H4 (cell line): ENCODE data around the gene ELSPBP1. TPM values are rescaled to one million over a fixed set of nuclear protein-coding genes. Genes with fewer than 3 reads are reported as not detected.
"Not testable (repeated sequence)": the region's sequence is repeated elsewhere in the genome, so short reads cannot be mapped to it uniquely, and the experiment has no call there.

Source experiments
- DNase-seq: peaks from one replicate; pipeline ENCODE4 v3.0.0-alpha.2; 2015; ENCODE audit warnings: low spot score
- total RNA-seq: library from RNA; depleted of rRNA; stranded (reverse); fragments of >200 nt; shearing (Covaris generic); gene quantifications from 2 replicates; pipeline ENCODE4 v1.2.3, GENCODE V29; 2014; rRNA removed

ELSPBP1 gene
- total RNA-seq = 0.08 and 0.68 TPM in 2 replicates

DNA sequence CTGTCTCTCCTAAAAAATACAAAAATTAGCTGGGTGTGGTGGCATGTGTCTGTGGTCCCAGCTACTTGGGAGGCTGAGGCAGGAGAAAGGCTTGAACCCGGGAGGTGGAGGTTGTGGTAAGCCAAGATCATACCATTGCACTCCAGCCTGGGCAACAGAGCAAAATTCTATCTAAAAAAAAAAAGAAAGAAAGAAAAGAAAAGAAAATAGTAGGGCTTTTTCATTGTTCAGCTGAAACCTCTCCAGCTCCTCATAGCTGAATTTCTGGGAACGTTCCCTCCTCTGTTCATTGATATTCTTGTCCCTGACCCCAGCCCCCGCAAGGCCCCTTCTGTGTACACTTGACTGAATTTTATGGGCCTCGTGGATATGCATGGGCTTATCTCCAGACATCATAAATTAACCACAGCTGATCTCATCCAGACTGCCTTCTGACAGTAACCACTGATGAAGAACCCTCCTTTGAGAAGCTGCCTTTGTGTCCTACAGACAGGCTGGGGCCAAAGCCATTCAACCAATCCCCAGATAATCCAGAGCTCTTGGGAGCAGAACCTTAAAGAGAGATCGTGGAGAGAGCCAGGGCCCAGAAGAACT lies at the start of gene ELSPBP1:
TSS of gene ELSPBP1 (plus strand) at position 424 of the 594 bp plus-strand sequence. CDS start 14,036 bp downstream, outside the sequence.
- DNase-seq = no peak

DNA sequence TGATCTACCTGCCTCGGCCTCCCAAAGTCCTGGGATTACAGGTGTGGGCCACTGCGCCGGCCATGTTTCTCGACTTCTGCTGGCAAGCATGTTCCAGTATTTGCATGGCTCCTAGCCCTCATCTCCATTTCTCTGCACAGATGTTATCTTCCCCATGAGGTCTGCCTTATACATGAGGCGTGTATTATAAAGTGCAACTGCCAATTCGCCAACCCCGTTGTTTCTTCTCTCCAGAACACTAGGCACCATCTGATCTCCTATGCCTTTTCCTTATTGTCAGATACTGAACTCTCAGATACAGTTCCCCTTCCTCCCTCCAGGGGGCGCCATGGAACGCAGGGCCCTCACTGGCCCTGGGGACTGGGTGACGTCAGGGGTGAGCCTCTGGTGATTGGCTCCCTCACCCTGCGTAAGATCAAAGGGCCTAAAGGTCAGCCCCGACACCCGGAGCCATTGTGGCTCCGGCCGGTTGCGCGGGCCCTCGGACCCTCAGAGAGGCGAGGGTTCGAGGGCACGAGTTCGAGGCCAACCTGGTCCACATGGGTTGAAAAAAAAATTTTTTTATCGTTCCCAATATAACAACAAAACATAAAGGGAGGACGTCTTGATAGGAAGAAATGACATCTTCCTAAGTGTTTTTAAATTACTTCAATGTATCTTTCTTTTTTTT lies 44.4 kb upstream of the ELSPBP1 start:
- not testable (repeated sequence) for DNase-seq

DNA sequence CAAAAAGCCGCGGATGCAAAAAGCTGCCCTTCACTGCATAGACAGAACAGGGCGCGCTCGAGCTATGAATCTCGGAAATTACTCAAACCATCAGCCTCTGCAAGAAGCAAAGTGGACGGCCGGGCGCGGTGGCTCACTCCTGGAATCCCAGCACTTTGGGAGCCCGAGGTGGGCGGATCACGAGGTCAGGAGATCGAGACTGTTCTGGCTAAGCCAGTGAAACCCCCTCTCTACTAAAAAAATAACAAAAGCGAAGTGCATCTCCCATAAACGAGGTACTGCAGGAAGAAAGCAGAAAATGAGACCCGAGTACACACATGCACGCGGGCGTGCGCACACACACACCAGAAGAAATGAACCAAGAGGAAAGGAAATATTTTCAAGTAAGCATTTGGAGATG lies 42.3 kb upstream of the ELSPBP1 start:
- not testable (repeated sequence) for DNase-seq

DNA sequence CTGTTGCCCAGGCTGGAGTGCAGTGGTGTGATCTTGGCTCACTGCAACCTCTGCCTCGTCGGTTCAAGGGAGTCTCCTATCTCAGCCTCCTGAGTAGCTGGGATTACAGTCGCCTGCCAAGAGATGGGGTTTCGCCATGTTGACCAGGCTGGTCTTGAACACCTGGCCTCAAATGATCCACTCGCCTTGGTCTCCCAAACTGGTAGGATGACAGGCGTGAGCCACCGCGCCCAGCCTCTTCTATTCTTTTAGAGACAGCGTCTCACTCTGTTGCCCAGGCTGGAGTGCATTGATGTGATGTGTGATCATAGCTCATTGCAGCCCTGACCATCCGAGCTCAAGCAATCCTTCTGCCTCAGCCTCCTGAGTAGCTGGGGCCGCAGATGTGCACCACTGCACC lies 38.5 kb upstream of the ELSPBP1 start:
- not testable (repeated sequence) for DNase-seq

DNA sequence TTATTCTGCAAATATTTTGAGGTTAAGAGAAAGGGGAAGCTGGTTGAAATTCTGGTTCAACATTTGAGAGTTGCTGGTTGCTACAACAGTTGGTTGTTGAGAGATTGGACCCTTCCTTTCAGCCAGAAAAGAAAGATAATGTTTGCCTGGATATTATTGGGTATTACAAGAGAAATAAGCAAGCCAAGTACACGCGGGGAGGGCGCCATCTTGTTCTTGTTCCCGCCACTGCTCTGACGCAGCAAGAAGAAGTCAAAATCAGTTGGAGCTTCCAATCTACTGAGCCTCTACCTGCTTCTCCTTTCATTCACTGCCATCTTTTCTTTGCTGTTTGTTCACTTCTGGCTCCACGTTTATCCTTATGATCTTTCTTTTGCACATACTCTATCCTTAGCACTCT lies 20.9 kb upstream of the ELSPBP1 start:
- no peak for DNase-seq

DNA sequence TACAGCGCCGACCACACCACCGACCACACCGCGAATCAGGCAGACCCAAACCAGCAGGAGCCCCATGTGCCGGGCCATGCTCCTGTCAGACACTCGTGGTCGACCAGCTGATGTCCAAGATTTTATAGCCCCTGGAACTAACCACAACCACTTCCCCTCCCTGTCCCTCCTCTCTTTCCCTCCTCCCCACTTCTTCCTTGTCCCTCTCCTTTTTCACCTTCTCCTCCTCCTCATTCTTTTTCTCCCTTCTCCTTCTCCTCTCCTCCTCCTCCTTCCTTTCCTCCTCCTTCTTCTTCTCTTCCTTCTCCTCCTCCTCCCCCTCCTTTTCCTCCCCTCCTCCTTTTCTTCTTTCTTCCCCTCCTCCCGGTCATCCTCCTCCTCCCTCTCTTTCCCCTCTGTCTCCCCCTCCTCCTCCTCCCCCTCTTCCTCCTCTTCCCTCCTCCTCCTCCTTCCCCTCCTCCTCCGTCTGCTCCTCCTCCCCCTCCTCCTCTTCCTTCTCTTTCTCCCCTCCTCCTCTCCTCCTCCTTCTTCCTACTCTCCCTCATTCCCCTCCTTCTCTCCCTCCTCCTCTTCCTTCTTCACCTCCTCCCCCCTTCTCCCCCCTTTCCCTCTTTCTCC lies 3.1 kb upstream of the ELSPBP1 start:
- no peak for DNase-seq

DNA sequence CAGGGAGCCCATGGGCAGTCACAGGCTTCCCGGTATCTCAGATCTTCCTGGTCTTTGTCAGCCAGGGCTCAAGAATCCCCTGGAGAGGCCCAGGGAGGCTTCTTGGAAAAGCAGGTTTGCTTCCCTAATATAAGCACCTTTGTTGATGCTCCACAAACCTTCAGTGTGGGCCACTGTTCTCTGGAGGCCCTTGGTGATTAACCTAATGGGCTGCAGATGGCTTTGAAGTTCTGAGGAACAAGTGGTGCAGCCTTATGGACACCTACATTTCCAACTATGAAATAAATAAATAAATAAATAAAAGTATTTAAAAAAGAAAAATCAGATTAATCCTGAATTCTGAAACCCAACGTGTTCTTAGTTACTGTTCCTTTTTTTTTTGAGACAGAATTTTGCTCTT lies 2.4 kb upstream of the ELSPBP1 start, which contains the start of gene BSPH1:
TSS of gene BSPH1 (minus strand) at position 101 of the 400 bp plus-strand sequence. CDS start at position 12, 89 bp downstream.
- no peak for DNase-seq

DNA sequence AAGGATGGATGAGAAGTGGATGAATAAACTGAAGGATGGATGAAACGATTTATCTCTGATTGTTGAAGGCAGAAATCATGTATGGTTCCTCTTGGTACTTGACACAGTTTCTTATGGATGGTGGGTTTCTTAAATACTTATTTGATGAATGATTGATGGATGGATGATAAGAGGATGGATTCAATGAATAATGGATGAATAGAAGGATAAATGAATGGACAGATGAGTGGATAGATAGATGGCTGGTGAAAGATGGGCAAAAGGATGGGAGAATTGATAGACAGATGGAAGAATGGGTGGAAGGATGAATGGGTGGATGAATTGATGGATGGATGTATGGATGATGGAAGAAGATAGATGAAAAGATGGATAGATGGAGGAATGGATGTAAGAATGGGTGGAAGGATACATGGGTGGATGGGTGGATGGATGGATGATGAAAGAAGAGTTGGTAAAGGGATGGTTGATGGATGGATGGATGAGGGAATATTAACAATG lies 1.8 kb downstream of the ELSPBP1 start:
- DNase-seq = no peak

DNA sequence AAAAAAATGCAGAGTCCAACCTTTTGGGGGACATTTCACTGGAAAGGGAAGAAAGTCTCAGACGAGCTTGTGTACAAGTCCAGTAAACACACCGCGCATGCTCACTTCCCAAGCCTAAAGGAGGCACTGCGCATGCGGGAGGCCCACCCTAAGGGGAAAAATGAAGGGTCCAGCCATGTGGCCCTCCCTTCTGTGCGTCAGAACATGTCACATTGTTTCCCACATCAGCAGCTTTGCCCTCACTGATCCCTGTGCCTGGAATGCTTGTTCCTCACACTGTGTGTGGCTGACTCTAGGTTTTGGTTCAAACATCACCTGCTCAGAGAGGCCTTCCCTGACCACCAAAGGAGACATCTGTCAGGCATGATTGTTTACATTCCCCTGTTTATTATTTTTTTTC lies 4.4 kb downstream of the ELSPBP1 start:
- no peak for DNase-seq

DNA sequence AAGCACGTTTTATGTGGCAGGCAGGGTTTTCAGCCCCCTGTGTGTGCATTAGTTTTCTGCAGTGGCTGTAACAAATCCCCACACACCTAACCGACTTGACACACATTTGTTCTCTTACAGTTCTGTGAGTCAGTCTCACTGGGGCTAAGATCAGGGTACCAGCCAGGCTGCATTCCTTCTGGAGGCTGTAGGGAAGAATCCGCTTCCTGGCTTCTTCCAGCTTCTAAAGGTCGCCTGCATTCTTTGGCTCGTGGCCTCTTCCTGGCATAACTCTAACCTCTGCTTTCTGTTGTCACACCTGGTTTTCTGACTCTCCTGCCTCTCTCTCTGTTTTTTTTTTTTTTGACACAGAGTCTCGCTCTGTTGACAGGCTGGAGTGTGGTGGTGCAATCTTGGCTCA lies 6.4 kb downstream of the ELSPBP1 start:
- DNase-seq = no peak

DNA sequence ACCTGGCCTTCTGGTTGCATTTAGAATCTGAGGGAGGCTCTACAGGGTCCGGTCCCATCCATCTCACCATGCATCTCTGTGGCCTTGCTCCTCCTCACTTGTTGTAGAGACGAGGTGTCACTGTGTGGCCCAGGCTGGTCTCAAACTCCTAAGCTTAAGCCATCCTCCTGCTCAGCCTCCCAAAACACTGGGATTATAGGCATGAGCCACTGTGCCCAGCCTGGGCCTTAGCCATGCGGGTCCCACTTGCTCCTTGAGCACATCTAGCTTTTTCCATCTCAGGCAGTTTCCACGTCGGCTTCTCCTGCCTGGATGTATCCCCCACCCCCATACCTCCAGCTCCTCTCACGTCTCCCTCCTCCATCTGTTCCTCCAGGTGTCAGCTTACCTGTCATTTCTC lies 9.8 kb downstream of the ELSPBP1 start:
- DNase-seq = no peak

DNA sequence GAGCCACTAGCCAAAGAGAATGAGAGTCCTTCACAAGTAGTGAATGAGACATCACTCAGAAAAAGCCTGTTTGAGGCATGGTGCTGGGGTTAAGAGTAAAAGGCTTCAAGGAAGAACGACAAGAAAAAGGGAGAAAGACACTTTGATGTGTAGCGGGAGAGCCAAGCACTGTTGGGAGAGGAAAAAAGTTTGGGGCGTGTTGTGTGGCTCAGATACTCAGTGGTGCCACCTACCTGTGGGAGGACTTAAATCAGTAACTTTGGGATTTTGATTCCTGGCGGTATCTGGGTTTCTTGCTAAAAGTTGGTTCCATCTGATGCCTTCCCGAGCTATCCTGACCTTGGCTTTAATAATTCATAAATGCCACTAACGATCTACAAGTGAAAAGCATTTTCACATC lies 12.3 kb downstream of the ELSPBP1 start:
- DNase-seq = peak; percentile 14

DNA sequence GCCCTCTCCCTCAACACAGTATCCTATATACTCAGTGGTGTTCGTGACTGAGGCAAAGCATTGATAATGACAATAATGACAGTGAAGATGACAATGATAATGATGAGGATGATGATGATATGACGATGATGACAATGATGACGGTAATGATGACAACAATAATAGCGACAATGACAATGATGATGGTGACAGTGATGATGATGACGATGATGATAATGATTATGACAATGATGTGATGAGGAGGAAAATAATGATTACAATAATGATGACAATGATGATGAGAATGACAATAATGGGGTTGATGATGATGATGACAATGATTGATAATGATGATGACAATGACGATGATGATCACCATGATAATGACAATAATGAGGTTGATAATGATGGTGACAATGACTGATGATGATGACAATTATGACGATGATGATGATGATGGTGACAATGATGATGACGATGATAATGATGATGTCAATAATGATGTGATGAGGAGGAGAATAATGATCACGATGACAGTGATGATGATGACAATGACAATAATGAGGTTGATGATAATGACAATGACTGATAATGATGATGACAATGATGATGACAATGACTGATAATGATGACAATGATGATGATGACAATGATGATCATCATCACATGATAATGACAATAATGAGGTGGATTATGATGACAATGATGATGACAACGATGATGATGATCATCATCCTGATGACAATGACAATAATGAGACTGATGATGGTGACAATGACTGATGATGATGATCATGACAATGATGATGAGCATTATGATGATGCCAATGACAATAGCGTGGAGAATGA lies 16.7 kb downstream of the ELSPBP1 start:
- no peak for DNase-seq

DNA sequence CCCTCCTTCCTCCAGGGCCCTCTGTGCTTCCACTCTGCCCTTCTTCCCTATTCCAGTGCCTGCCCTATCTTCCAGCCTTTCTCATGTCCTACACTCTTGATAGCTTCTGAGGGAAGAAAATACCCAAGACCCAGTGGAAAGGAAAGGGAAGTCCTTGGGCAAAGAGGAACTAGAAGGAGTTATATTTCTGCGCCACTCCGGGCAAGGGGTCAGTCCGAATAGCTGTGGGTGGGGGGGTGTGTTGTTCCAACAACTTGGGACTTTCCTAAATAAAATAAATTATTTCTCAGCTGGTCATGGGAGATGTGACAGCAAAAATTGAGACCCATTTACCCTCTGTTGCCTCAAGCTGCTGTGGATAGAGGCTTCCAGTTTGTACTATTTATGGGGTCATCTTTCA lies 26.3 kb downstream of the ELSPBP1 start:
- DNase-seq = no peak

DNA sequence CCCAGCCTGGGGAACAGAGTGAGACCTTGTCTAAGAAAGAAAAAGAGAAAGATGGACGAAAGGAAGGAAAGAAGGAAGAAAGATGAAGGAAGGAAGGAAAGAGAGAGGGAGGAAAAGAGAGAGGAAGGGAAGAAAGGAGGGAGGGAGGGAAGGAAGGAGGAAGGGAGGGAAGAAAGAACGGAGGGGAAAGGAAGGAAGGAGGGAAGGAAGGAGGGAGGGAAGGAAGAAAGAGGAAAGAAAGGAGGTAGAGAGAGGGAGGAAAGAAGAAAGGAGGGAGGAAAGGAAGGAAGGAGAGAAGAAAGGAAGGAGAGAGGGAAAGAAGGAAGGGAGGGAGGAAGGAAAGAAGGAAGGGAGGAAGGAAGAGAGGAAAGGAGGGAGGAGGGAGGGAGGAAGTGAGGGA lies 28.6 kb downstream of the ELSPBP1 start:
- no peak for DNase-seq

DNA sequence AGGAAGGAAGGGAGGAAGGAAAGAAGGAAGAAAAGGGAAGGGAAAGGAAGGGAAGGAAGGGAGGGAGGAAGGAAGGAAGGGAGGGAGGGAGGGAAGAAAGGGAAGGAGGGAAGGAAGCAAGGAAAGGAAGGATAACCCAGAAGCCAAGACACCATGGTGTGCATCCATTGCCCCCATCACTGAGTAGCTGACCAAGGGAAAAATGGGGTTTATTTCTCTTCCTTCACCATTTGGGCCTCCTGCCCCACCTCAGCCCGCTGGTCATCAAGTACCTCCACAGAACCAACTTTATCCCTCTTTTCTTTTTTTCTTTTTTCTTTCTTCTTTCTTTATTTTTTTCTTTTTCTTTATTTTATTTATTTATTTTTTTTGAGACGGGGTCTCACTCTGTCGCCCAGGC lies 29.1 kb downstream of the ELSPBP1 start:
- no peak for DNase-seq

DNA sequence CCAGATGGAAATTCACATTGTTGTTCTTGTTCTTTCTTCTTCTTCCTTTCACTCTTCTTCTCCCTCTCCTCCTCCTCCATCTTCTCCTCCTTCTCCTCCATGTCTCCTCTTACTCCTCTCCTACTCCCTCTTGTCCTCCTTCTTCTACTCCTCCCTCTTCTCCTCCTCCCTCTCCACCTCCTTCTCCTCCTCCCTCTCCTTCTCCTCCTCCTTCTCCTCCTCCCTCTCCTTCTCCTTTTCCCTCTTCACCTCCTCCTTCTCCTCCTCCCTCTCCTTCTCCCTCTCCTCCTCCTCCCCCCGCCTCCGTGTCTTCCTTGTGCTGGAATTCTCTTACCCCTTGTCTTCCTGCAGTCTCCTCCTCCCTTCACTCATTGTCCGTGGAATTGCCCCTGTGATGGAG lies 31.0 kb downstream of the ELSPBP1 start:
- no peak for DNase-seq

DNA sequence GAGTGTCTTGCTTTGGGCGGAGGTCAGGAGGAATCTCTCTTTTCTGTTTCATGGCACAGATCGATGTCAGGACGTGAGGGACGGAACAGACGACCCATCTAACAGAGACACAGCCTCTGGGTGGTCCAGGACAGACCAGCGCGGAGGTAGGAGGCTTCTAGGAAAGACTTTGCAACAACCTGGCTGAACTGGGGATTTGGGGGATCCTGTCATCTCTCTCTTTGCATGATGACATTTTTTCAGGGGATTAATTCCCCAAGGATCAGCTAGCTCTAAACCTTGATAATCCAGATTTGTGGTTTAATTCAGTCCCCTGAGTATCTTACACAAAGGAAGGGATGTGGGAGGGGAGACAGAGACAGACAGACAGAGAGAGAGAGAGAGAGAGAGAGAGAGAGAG lies 35.0 kb downstream of the ELSPBP1 start:
- DNase-seq = no peak

DNA sequence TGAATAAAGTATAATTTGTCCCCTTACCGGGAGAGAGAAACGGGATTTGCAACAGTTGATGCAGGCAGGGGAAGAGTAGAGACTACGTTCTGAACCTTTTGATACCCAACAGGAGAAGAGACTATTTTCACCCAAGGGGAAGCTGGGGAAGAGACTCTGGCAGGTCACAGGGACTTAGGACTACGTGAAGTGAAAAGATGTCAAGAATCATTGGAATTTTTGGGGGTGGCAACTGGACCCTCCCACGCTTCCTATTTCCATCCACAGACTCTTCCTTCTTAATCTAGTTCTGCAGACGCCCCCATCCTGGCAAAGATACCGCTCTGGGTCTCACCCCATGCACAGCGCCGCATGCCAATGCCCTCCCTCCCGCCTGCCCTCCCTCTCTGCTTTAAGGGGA lies 35.6 kb downstream of the ELSPBP1 start:
- no peak for DNase-seq

DNA sequence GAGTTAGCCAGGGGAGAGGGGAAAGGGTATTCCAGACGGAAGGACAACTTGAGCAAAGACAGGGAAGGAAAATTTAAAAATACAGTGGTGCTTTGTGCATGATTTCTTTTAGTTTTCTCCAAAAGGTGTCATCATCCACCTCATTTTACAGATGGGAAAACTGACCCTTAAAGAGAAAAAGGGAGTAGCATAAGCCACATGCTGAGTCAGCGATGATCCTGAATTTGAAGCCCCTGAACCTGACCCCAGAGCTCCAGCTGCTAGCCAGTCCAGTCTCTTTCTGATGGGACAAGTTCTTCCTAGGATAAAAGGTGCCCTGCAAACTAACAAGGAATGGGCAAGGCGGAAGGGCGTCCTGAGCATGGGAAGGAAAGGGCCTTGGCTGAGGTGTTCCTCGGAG lies 39.2 kb downstream of the ELSPBP1 start:
- no peak for DNase-seq

DNA sequence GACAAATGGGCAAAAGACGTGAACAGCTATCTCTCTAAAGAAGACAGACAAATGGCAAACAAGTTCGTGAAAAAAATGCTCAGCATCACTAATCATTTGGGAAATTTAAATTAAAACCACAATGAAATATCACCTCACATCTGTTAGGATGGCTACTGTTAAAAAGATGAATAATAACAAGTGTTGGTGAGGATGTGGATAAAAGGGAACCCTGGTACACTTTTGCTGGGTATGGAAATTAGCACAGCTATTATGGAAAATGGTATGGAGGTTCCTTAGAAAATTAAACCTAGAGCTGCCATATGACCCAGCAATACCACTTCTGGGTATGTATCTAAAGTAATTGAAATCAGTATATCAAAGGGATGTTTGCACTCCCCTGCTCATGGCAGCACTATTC lies 42.3 kb downstream of the ELSPBP1 start:
- DNase-seq = no peak
